Measurements from ENCODE around the gene ZNRD2.

ZNRD2 gene

GRCh38 chr11:65538232-65538914 lies 31.9 kb upstream of the ZNRD2 start:
- no peak for FAIRE-seq

GRCh38 chr11:65538915-65539743 lies 31.1 kb upstream of the ZNRD2 start:
- no peak for FAIRE-seq

- FAIRE-seq, result no peak
Observed at GRCh38 chr11:65539744-65540289, 30.5 kb upstream of the ZNRD2 start.

GRCh38 chr11:65540290-65541092 lies 29.8 kb upstream of the ZNRD2 start:
- FAIRE-seq, result no peak

- FAIRE-seq, result no peak
Observed at GRCh38 chr11:65541093-65541982, 28.9 kb upstream of the ZNRD2 start.

- FAIRE-seq, result no peak
Observed at GRCh38 chr11:65542738-65543390, 27.4 kb upstream of the ZNRD2 start.

- FAIRE-seq, result no peak
Observed at GRCh38 chr11:65545853-65546216, 24.4 kb upstream of the ZNRD2 start.

GRCh38 chr11:65546217-65546958 lies 23.9 kb upstream of the ZNRD2 start:
- no peak for FAIRE-seq

GRCh38 chr11:65547446-65548125 lies 22.7 kb upstream of the ZNRD2 start:
- no peak for FAIRE-seq

GRCh38 chr11:65548395-65548794 lies 21.9 kb upstream of the ZNRD2 start:
- no peak for FAIRE-seq

GRCh38 chr11:65549096-65549495 lies 21.2 kb upstream of the ZNRD2 start:
- no peak for FAIRE-seq

- no peak for FAIRE-seq
Observed at GRCh38 chr11:65551572-65552387, 18.5 kb upstream of the ZNRD2 start.

- FAIRE-seq, result no peak
Observed at GRCh38 chr11:65552388-65552951, 17.8 kb upstream of the ZNRD2 start.

GRCh38 chr11:65553301-65554001 lies 16.8 kb upstream of the ZNRD2 start:
- no peak for FAIRE-seq

GRCh38 chr11:65554057-65554818 lies 16.0 kb upstream of the ZNRD2 start:
- no peak for FAIRE-seq

GRCh38 chr11:65554842-65555430 lies 15.3 kb upstream of the ZNRD2 start:
- FAIRE-seq, result no peak

GRCh38 chr11:65555693-65556231 lies 14.5 kb upstream of the ZNRD2 start:
- FAIRE-seq, result no peak
